WTC11 (cell line): Measurements from ENCODE around the gene TAF13.

ENCODE experiments used
- PRRX2 ChIP-seq: fragments of 250-450 bp; sonication (Bioruptor Pico); IDR thresholded peaks from 2 replicates; pipeline ENCODE4 v1.8.0; 2021; ENCODE audit warnings: mild to moderate bottlenecking
- TF ChIP-seq, protein P1 (sequence below): fragments of 200-600 bp; IDR thresholded peaks from 2 replicates; pipeline ENCODE4 v1.8.0; 2022; ENCODE audit warnings: antibody characterized with exemption

DNA sequence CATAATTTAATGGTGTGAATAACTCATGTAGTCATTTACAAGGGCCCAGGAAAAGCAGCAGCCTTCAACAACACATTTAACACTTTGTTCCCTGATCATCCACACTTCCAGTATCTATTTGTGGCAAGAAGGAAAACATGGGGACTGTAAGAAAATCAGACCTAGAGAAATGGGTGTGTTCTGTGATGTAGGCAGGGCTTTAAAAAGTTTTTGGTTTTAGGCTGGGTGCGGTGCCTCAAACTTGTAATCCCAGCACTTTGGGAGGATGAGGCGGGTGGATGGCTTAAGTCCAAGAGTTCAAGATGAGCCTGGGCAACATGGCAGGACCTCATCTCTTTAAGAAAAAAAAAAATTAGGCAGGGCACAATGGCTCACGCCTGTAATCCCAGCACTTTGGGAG is 19.7 kb downstream of the TAF13 start:
- TF ChIP-seq PRRX2 (CRISPR knock-in tag) = no peak
- TF ChIP-seq, protein P1, sequence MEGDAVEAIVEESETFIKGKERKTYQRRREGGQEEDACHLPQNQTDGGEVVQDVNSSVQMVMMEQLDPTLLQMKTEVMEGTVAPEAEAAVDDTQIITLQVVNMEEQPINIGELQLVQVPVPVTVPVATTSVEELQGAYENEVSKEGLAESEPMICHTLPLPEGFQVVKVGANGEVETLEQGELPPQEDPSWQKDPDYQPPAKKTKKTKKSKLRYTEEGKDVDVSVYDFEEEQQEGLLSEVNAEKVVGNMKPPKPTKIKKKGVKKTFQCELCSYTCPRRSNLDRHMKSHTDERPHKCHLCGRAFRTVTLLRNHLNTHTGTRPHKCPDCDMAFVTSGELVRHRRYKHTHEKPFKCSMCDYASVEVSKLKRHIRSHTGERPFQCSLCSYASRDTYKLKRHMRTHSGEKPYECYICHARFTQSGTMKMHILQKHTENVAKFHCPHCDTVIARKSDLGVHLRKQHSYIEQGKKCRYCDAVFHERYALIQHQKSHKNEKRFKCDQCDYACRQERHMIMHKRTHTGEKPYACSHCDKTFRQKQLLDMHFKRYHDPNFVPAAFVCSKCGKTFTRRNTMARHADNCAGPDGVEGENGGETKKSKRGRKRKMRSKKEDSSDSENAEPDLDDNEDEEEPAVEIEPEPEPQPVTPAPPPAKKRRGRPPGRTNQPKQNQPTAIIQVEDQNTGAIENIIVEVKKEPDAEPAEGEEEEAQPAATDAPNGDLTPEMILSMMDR = no peak
